SH-SY5Y (cell line): ENCODE results near the gene LAS1L.

Experiments
- GATA2 ChIP-seq: IDR thresholded peaks from 2 replicates; pipeline ENCODE4 v1.6.1; 2011; ENCODE audit warnings: mild to moderate bottlenecking, low read depth, low read length
- GATA3 ChIP-seq: IDR thresholded peaks from 2 replicates; pipeline ENCODE4 v1.6.1; 2011; ENCODE audit warnings: low read depth, mild to moderate bottlenecking, low read length, moderate library complexity

Gene LAS1L

DNA sequence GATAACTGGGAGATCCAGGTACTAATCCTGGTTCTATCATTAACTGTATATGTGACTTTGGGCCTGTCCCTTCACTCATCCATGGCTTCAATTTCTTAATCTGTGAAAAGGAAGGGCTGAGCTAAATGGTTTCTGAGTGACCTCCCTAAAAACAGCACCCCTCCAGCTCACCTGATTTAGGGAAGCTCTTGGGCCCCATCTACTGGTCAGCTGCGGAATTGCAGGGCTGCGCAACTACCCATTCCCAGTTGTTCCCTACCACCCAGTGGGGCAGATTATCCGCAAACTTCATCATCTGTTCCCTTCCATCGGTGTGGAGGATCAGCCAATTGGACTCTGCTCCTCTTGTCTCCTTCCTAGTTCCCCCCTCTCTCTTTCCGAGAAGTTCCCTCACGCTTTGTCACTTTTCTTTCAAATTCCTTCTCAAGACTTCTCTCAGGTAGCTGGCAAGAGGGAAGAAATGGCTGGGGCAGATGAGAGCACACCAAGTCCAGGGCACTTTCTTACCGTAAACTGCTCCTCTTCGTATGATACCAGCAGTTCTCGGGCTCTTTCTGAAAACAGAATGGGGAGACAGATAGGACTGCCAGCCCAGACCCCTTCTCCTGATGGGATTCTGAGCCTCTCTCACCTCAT is 5.8 kb downstream of the LAS1L start:
- TF ChIP-seq GATA3: no peak
- no peak for TF ChIP-seq GATA2

DNA sequence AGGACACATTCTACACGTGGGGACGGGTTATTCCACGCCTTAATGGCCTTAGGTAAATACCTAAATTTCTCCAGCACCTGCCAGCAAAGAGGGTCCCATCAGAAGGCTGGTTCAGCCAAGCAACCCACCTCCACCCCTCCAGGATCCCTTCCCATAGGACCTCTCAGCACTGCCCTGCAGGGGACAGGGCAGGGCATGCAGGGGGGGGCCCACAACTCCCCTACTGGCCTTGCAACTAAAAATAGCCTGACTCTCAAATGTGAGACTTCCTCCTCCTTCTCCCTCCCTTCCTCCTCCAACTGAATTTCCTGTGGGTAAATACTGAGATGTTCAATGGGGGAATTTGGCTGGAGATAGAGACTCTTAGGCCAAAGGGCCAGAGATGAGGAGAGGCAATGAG is 6.3 kb downstream of the LAS1L start:
- TF ChIP-seq GATA2: no peak
- no peak for TF ChIP-seq GATA3

GRCh38 chrX:65524139-65524538 is 10.4 kb downstream of the LAS1L start:
- TF ChIP-seq GATA3 (no peak), GATA2 (no peak)

DNA sequence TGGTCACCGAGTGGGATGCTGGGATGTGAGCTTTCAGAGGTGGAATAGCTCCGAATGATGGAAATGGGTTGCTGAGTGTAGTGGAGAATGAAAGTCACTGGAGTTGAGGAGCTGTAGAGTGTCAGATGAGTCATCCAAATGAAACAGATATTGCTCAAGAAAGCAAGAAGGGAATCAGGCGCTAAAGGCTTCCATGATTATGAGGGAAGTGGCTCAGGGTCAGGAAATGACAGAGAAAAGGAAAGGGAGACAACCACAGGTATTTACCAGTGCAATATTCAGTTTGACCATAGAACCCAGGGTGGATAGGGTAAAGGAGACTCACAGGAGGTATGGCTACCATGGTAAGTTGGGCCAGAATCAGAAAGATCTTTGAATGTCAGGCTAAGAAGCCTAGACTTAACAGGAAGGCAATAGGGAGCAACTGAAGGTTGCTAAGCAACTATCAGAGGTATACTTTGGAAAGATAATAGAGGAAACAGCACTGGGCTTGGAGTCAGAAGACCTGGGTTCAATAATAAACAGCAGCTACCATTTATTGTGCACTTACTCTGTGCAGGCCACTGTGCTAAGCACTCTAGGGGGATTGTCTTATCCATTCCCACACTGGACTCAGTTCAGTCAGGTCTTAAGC is 11.7 kb downstream of the LAS1L start:
- no peak for TF ChIP-seq GATA3
- no peak for TF ChIP-seq GATA2

GRCh38 chrX:65517923-65518322 is 16.7 kb downstream of the LAS1L start:
- TF ChIP-seq GATA3 (no peak), GATA2 (no peak)

DNA sequence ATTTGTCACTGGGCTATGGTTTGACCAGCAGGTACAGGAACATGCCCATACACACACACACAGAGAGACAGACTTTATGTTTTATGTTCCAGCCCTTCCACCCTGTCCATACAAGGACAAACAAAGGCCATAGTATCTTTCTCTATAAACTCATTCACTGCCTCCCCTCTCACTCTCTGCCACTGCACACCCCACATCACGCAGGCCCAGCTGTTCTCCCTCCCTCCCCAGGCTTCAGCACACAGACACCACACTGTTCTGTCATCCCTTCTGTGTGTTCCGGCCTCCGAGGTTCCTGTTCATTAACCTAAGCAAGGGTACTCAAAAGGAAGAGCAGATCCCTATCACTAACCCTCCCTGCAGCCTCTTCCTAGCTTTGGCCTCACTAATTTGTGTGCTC is 17.8 kb downstream of the LAS1L start:
- TF ChIP-seq GATA3 (no peak), GATA2 (no peak)

GRCh38 chrX:65513610-65514009 is 21.0 kb downstream of the LAS1L start:
- TF ChIP-seq GATA2: no peak
- TF ChIP-seq GATA3: no peak

GRCh38 chrX:65509400-65509799 is 25.2 kb downstream of the LAS1L start:
- TF ChIP-seq GATA3: no peak
- no peak for TF ChIP-seq GATA2

- TF ChIP-seq GATA2: no peak
- no peak for TF ChIP-seq GATA3
Measured at GRCh38 chrX:65508851-65509250, 25.7 kb downstream of the LAS1L start.

- TF ChIP-seq GATA2: no peak
- no peak for TF ChIP-seq GATA3
Measured at GRCh38 chrX:65502618-65503017, 32.0 kb downstream of the LAS1L start.

- no peak for TF ChIP-seq GATA3
- TF ChIP-seq GATA2: no peak
Measured at GRCh38 chrX:65493431-65493830, 41.2 kb downstream of the LAS1L start.

- TF ChIP-seq GATA3 (no peak), GATA2 (no peak)
Measured at GRCh38 chrX:65491620-65492019, 43.0 kb downstream of the LAS1L start.

- TF ChIP-seq GATA2 (no peak), GATA3 (no peak)
Measured at GRCh38 chrX:65488495-65488894, 46.1 kb downstream of the LAS1L start.

DNA sequence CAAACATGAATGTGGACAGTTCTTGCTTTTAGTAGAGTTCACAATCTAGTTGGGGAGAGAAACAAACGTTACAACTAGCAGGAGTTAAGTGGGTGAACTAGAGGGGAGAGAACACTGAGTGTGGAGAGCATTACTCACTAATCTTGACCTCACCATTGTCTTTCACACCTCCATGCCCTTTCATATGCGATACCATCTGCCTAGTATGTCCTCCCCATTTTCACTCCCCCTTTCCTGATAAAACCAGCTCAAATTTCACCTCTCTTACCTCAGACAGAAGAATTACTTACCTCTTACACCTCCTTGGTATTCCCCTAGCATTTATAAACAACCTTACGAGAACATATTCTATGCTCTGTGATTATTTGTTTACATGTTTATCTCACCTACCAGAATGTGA is 53.6 kb downstream of the LAS1L start:
- no peak for TF ChIP-seq GATA2

GRCh38 chrX:65476564-65476963 is 58.0 kb downstream of the LAS1L start:
- no peak for TF ChIP-seq GATA2
- no peak for TF ChIP-seq GATA3

DNA sequence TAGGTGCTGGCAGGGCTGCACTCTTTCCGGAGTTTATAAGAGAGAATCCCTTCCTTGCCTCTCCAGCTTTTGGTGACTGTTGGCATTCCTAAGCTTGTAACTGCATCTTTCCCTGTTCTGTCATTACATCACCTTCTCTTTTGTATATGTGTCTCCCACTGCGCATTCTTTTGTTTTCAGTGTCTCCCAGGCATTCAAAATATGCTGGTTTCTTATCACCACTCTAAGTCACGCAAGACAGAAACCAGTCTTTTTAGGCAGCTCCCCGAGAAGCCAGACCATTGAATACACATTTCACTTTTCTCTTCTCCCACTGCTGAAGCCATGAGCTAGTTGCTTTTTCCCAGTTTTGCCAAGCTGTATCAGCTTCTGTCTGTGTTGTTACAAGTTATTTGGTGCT is 71.0 kb downstream of the LAS1L start:
- TF ChIP-seq GATA3: no peak
- TF ChIP-seq GATA2: no peak
